GM19043 (cell line): Measurements from ENCODE around the gene TMEM132C.

Source experiments
- ATAC-seq: cut with Tn5 transposase; IDR thresholded peaks from one replicate; pipeline ENCODE4 v1.9.1; 2021; ENCODE audit warnings: low read depth; ENCODE audit not compliant: unreplicated experiment

TMEM132C gene

DNA sequence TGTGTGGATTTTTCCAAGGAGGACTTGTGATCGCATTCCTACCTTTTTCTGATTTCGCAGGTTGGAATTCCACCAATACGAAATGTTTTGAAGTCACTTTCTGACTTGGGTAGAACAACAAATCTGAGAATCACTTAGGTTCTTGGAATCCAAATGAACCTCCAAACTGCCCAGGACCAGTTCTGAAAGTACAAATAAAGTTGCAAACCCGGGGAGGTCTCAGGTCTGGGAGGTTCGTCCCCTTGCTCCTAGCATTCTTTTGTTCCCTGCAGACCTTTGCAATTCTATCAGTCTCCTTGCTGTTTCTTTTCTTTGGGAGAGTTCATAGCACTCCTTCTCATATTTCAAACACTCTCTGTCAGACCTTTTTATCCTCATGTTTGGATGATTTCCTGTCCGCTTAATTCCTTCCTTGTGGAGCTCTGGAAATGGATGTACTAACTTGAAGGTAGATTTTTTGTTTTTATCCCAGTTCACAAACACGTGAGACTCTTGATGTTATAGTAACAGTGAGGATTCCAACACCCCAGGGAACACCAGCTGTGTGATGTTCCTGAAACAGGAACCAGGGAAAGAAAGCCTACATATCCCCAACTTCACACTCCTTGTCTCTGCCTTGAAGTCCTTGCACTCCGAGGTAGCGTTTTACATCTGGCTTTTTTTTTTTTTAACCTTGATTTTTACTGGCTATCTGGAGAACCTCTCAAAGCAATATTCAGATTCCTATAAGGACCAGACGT is 70.6 kb downstream of the TMEM132C start:
- no peak for ATAC-seq

DNA sequence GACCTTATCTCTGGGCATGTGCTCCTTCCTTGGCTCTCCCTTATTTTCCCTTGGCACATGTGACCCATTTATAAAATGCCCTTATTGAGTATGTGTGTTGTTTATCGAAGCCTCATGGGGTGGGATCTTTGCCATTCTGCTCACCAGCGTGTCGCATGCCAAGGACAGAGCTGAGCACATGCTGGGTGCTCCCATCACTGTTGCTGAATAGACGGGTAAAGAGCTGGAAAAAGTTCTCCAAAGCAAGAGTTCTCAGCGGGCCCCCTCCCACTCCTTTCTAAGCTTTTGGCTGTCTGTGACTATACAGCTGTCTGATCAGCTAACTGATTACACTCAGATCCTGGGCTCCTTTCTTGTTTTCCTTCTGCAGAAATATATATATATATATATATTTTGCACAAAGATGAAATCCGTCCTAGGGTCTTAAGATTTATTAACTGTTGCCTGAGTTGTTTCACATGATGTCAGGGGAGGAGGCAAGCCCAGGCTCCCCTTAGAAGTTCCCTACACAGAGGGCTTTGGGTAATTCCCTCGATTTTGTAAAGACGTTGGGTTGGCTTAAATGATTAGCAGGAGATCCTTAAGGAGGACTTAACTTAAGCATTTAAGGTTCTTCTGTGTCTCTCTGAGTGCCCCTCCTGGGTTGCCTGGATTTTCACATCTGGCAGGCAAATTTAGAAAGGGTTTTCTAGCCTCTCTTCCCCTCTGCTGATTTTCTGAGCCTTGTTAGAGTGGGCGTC is 71.6 kb downstream of the TMEM132C start:
- ATAC-seq = no peak

DNA sequence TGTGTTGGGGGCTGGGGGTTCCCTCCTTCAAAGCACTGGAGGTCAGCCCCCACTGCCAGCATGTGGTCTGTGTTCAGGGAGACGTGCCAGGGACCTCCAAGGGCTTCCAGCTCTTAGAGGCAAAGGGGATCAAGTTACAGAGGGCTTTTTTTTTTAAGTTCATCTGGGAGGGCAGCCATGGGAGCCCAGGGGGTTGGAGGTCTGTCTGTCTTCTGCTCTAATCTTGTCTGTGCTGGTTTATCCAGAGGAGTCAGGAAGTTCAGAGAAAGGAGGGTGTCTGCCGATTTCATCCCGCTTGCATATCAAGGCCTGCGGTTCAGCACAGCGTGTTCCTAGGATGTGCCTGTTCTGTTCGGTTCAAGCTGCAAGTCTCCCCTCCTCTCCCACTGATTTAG is 72.2 kb downstream of the TMEM132C start:
- ATAC-seq = no peak

DNA sequence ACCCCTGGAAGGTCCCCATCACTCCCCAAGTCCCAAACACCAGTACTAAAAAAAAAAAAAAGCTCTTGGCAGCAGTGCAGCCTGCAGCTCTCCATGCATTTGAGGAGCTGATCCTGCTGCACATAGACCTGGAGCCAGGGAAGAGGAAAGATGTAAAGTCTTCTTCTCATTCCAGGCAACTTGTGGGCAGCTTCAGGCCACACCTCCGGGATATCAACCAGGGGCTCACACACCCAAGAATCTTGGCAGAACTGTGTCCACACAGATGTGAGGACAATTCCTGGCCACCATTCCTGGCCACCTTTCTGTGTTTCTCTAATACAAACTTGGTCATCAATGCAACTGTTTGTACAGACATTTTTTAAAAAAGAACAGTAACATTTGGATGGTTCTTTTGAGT is 72.7 kb downstream of the TMEM132C start:
- ATAC-seq = no peak

GRCh38 chr12:128353301-128353700 is 86.3 kb downstream of the TMEM132C start:
- no peak for ATAC-seq

DNA sequence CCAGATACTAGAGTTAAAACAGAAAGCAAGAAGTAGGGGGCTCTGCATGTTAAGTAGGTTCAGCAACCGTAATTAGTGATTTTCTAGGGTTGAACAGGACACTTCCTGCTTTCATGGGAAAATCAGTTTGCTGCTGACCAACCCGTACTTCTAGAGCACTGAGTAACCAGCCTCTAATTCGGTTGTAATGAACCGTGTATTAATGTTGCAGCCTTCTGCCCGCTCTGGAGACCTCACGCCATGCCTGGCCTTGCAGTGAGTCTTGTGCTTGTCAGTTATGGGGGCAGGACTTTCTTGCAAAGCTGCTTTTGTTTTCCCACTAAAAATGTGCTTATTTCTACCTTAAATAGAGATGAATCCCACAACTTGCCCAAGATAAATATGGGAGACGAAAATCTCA is 89.6 kb downstream of the TMEM132C start:
- no peak for ATAC-seq

GRCh38 chr12:128361400-128361995 is 94.5 kb downstream of the TMEM132C start:
- no peak for ATAC-seq

- ATAC-seq = no peak
Measured at GRCh38 chr12:128365032-128365431, 98.1 kb downstream of the TMEM132C start.

- no peak for ATAC-seq
Measured at GRCh38 chr12:128365651-128366231, 98.8 kb downstream of the TMEM132C start.

- ATAC-seq = no peak
Measured at GRCh38 chr12:128367961-128368360, 101.0 kb downstream of the TMEM132C start.

DNA sequence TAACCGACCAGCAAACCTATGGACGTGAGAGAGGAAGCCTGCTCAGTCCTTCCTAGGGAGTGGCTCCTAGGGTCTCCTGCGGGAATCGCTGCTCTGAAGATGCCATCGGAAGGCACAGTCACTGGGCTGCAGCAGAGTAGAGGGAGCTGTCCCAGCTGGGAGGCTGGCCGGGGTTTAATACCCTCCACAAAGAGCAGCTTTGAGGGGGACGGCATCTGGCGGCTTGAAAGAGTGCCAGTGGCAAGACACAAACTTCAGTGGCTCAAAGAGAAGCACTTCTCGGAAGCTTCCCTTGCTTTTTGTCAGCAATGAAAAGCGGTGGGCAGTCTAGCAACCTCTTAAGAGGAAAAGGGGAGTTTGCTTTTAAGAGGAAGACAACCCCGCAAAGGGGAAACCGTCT is 114.6 kb downstream of the TMEM132C start:
- ATAC-seq = no peak

- no peak for ATAC-seq
Measured at GRCh38 chr12:128381946-128382345, 115.0 kb downstream of the TMEM132C start.

GRCh38 chr12:128382946-128383345 is 116.0 kb downstream of the TMEM132C start:
- ATAC-seq = no peak

GRCh38 chr12:128383357-128383937 is 116.5 kb downstream of the TMEM132C start:
- no peak for ATAC-seq

- ATAC-seq = no peak
Measured at GRCh38 chr12:128385736-128386135, 118.8 kb downstream of the TMEM132C start.

- peak; percentile 71 for ATAC-seq
Measured at GRCh38 chr12:128387811-128388422, 120.9 kb downstream of the TMEM132C start.

DNA sequence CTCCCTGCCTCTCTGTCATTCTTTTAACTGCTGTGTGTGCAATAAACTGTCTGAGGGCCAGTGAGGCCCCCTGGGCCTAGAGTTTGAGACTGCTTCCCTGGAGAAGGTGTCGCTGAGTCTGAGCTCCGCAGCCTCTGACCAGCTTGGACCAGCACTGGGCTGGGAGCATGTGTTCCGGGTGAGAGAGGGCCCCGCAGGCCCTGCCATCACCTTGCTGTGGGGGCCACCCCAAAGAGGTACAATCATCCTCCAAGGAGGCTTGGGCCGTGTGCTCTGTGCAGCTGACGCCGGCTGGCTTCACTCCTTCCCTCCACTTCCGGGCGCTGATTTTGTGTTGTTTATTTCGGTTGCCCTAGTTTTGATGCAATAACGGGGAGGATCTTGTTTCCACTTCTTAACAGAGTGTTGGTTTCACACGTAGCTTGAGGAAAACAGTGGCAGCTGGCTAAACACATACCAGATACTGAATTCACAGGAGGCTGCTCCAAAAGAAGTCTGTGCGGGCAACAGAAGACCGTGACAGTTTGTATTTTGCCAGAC is 121.6 kb downstream of the TMEM132C start:
- no peak for ATAC-seq

DNA sequence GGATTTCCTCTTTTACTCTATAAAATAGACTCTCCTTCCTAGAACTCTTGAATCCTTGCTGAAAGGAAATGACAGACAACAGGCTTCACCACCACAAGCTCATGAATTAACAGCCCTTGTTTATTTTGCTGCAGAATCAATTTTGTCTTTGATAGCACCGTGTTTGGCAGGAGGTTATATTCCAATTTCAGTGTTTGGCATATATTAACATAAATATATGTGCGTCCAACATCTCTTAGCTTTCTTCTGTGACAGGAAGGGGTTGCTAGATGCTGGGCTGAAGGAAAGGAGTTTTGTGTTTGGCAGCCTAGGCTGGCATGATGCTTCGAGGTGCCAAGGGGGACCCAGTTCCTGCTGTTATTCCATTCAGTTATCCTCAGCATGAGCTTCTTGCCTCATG is 126.4 kb downstream of the TMEM132C start:
- ATAC-seq = no peak

DNA sequence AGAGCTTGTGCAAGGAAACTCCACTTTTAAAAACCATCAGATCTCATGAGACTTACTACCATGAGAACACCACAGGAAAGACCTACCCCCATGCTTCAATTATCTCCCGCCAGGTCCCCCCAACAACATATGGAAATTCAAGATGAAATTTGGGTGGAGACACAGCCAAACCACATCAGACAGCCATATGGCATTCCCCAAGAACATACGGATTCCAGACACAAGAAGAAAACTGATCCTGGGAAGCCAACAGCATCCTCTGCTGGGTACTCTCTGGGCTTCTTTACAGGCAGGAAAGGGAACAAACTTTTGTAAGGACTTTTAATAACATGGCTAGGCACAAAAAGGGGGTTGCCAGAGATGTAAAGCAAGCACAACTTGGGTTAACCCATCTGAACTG is 127.2 kb downstream of the TMEM132C start:
- ATAC-seq = no peak

- ATAC-seq = no peak
Measured at GRCh38 chr12:128399253-128399652, 132.3 kb downstream of the TMEM132C start.
